T-helper 1 cell (primary cell): ENCODE results near the gene COL5A1.
"Not testable (repeated sequence)": the region's sequence is repeated elsewhere in the genome, so short reads cannot be mapped to it uniquely, and the experiment has no call there.

Experiments
- DNase-seq, 5 donors: peaks; one replicate each; pipeline ENCODE4 v3.0.0-alpha.2; 2012 to 2020

Gene COL5A1

GRCh38 chr9:134658378-134658955 is 16.9 kb downstream of the COL5A1 start:
- DNase-seq: no peak

DNA sequence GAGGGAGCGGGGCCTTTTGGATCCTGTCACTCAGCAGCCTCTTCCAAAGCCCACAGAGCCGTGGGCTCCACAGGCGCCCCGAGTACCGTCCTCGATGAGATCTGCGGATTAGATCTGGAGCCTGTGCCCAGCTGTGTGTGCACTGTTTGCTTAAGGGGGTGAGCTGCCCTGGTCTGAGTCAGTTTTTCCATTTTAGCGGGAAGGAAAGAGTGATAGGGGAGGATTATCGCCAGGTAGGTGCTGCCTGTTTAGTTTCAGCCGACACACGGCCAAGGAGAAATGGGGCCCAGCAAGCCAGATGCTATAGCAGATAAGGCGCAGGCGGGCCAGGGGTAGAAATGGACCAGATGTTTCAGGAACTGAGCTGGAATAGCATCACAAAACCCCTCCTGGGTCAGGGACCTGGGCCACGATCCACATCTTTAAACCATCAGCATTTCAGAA is 18.1 kb downstream of the COL5A1 start:
- no peak for DNase-seq

GRCh38 chr9:134660407-134660806 is 18.8 kb downstream of the COL5A1 start:
- no peak for DNase-seq

DNA sequence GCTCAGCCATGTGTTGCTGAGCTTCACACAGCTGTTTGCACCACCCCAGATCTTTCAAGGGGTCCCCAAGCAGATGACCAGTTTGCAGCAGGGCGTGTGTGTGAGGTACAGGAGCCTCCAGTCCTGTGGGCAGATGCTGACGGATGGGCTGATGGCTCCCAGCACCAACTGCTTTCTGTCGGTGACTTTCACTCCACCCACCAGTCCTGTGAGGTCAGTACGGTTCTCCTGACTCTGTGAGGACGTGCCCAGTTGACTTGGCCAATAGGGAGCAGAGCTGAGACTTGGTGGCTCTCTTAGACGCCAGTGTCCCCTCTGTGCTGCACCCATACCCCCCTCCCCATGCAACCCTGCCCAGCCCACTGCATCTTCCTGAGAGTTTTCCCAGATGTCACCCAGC is 19.7 kb downstream of the COL5A1 start:
- DNase-seq: no peak

- DNase-seq: no peak
Measured at GRCh38 chr9:134661791-134662142, 20.2 kb downstream of the COL5A1 start.

- DNase-seq: no peak
Measured at GRCh38 chr9:134662143-134662876, 20.7 kb downstream of the COL5A1 start.

- DNase-seq: no peak
Measured at GRCh38 chr9:134663084-134663483, 21.5 kb downstream of the COL5A1 start.

DNA sequence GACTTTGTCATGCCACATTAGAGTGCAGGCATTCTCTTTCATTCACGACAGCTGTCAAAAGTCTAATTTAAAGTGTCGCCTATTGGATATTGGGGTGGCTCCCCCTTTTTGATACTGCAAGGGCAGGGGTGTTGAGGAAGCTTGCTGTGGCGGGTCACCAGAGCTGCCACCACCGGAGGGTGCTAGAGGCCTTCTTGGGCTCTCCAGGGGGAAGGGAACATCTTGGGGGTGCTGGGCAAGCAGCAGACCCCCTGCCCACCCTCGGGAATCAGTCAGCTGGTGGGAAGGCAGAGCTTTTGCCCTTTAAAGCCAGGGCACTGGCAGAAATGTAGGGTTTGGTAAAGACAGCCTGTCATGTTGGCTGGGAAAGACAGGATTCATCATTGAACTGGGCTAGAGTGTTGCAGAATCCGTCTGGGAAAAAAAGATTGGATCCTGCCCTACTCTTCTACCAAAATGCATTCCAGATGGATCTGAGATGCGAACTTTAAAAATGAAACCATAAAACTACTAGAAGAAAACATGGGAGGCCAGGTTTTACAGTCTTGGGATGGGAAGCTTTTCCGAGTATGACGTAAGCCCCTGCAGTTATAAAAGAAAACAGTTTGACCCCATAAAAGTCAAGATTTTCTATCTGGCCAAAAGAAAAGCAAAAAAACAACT is 22.3 kb downstream of the COL5A1 start:
- no peak for DNase-seq

- DNase-seq: no peak
Measured at GRCh38 chr9:134664446-134664845, 22.8 kb downstream of the COL5A1 start.

DNA sequence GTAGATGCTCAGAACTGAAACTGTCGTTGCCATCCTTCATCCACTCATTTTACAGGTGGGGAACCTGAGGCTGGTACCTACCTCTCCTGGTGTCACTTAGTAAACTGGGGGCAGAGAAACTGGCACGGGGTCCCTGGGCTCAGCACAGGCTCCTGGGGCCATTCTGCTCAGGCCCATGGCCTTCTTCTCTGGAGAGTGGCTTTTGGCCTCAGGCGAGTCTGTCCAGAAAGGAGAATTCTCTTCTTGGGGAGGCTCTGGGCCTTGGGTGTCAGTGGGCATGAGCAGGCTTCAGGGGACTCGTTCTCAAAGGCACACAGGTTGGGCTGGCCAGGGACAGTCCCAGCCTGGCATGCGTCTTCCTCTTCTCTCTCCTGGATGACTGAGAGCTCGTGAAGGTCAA is 24.6 kb downstream of the COL5A1 start:
- DNase-seq: no peak

DNA sequence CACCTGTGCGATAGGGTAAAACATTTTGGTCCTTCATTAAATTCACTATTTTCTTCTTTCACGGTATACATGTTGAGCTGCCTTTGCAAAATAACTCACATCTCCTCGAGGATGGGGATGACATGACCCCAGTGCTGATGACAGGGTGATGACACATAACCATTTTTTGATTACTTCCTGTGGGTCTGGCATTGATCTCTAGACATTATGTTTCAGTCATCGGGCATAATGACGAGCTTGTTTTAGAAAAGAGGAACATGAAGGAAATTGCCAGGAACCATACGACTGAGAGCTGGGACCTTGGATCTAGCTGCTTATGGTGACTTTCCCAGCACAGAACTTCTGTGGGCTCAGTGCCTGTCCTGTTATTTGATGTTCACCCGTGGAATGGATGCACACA is 25.2 kb downstream of the COL5A1 start:
- DNase-seq: no peak

DNA sequence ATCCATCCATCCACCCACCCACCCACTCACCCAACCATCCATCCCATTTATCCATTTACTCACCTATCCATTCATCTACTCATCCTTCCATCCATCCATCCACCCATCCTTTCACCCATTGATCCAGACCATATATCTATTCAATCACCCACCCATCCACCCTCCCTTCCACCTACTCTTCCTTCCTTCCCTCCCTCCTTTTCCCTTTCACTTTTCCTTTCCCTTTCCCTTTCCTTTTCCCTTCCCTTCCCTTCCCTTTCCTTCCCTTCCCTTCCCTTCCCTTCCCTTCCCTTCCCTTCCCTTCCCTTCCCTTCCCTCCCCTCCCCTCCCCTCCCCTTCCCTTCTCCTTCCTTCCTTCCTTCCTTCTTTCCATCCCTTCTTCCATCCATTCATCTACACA is 27.4 kb downstream of the COL5A1 start:
- not testable (repeated sequence) for DNase-seq

DNA sequence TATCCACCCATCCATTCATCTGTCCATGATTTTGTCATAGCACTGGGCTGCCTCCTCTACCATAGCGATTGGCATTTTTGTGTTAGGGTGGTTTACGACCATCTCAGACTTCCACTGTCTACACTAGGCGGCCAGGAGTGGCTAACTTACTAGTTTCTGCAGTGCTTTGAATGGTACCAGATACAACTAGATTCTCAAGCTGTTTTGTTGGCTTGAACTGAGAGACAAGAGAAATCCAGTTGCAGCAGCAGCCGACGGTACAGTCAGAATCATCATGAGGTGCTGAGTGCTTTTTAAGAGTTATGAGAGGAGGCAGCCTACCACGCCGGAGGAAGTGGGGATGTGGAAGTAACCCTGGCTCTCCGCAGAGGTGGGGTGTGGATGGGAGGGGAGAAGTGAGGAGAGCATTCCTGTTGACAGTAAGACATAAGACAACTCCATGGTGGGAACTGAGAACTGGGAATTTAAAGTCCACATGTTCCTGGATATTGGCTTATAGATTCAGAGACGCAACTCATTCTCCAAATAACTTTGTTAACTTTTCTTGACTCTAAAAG is 27.9 kb downstream of the COL5A1 start:
- DNase-seq: no peak

DNA sequence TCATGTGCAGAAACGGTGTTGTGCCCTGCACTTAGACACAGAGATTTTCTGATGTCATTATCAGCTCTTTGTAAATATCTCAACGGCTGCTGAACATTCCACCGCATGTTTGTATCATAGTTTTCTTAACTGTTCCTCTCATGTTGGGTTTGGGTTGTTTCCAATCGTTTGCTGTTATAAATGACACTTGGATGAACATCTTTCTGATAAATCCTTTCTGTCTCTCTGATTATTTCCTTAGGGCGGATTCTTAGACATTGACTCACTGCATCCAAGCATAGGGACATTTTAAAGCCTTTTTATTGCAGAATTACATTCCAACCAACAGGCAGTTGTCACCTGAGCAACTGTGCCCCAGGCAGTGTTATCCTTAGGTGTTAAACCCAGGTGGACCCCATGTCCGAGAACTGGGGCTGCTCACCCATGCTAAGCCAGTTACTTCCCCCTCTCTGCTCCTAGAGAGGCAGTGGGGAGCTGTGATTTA is 28.5 kb downstream of the COL5A1 start:
- DNase-seq: no peak

- DNase-seq: no peak
Measured at GRCh38 chr9:134670851-134671281, 29.3 kb downstream of the COL5A1 start.

- DNase-seq: no peak
Measured at GRCh38 chr9:134671341-134672113, 29.9 kb downstream of the COL5A1 start.

GRCh38 chr9:134676361-134676760 is 34.8 kb downstream of the COL5A1 start:
- DNase-seq: no peak

DNA sequence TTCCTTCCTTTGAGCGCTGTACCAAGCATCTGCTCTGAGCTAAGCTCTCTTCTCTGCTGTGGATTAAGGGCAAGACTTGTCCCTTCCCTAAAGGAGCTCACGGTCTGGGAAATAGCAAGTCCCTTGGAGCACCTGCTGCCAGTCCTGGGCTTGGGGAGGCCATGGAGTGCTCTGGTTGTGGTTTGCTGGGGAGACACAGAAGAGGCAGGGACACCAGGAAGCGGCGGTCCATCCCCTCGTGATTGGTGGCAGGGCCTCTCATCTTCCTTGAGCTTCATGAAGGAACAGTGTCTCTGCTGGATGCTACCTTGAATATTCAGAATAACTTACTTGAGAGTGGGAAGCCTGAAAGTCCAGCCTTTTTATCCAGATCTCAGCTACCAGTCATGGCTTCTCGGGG is 35.3 kb downstream of the COL5A1 start:
- DNase-seq: no peak

DNA sequence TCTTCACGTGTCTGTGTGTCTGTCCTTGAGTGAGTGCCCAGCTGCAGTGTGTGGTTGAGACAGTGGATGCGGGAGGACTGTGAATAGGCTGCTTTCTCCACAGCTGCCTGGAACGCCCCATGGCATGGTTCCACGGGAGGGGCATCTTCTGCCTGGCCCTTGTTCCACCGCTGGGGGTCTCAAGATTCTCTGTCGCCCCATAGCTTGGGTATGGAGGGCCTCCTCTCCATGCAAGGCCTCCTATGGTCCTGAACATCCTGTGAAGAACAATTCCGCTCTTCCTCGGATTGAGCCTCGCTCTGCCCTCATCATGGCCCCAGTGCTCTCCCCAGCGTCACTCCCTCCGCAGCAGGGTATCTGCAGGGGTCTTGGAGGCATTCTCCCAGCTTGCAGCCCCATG is 36.1 kb downstream of the COL5A1 start:
- DNase-seq: no peak

DNA sequence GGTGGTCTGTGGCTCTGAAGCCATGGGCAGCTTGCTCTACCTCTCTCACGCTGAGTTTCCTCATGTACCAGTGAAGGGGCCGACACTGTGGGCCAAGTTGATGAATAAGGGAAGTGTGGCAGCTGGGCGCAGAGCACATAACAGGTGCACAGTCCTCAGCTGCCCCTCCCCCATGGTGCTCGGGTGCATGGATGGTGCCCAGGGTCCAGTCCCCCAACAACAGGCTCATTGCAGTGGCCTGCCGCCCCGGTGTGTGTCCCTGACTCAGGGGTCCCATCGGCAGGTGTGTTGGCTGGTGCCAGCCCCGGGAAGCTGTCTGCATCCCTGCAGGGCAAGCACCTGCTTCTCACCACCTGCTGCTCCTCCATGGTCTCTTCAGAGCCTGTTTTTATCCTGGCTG is 36.6 kb downstream of the COL5A1 start:
- no peak for DNase-seq

DNA sequence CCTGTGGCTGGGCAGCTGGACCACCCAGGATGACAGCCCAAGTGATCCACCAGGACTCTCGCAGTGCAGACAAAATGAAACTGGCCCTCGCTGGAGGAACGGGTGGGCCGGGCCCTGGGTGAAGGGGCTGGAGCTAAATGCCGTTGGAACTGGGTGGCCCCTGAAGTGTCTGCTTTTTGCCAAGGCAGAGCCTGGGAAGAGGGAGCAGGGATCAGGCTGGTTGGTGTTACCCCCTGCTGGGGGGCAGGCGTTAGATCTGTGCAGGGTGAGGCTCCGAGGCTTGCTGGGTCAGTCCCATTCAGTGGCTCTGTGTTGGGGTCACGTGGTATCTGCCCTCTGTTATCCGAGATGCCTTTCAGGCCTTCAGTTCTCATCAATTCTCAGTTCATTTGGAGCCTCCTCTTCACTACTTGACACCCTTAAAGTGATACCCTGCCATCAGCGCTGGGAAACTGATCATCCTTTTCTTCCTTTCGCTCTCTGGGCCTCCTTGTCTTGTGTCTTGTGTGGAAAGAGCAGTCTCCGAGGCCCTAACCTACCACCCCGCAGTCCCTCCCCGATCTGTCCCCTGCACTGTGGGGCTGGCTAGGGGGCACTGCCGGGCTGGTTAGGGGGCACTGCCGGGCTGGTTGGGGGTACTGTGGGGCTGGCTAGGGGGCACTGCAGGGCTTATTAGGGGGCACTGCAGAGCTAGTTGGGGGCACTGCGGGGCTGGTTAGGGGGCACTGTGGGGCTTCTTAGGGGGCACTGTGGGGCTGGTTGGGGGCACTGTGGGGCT is 37.3 kb downstream of the COL5A1 start:
- no peak for DNase-seq
